ENCODE results near the gene RAB17.
A peak's percentile ranks its signal among the peaks of the same experiment; 100 is the strongest.
"Not testable (repeated sequence)": the region's sequence is repeated elsewhere in the genome, so short reads cannot be mapped to it uniquely, and the experiment has no call there.

The RAB17 gene

GRCh38 chr2:237600205-237600846 is 9.8 kb upstream of the RAB17 start:
- no peak for DNase-seq (ENCODE audit: low read depth in 3 of 3, low spot score in 1 of 3)

DNA sequence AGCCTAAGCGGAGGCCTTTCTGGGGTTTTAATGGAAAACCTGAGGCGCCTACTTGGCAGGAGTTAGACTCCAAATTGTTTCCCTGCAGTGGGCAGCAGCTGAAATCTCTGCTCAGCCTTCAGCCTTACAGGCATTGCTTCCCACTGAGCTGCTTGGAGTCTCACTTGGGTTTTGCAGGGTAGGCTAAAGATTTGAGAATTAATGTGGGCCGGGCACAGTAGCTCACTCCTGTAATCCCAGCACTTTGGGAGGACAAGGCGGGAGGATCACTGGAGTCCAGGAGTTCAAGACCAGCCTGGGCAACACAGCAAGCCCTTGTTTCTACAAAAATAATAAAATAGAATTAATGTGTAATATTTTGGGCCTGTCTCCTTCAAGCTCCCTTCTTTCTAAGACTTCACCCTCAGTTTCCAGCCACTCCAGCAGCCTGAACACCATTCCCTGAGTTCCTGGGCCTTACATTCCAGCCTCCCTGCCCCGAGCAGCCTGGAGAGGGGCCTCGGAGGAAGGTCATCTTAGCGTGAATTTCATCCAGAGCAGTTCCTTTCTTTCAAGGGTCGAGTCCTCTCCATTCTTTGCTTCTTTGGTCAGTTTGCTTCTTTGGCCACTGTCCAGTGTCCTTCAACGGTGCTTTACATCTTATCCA is 9.1 kb upstream of the RAB17 start:
- no peak for DNase-seq (ENCODE audit: low read depth in 3 of 3, low spot score in 1 of 3)

GRCh38 chr2:237598468-237599208 is 8.1 kb upstream of the RAB17 start:
- DNase-seq (ENCODE audit: low read depth in 3 of 3, low spot score in 1 of 3) = no peak

GRCh38 chr2:237597196-237598145 is 6.9 kb upstream of the RAB17 start:
- DNase-seq (ENCODE audit: low read depth in 3 of 3, low spot score in 1 of 3) = no peak

- DNase-seq (ENCODE audit: low read depth in 3 of 3, low spot score in 1 of 3) = no peak
These were observed 6.1 kb upstream of the RAB17 start for GRCh38 chr2:237596520-237597195.

DNA sequence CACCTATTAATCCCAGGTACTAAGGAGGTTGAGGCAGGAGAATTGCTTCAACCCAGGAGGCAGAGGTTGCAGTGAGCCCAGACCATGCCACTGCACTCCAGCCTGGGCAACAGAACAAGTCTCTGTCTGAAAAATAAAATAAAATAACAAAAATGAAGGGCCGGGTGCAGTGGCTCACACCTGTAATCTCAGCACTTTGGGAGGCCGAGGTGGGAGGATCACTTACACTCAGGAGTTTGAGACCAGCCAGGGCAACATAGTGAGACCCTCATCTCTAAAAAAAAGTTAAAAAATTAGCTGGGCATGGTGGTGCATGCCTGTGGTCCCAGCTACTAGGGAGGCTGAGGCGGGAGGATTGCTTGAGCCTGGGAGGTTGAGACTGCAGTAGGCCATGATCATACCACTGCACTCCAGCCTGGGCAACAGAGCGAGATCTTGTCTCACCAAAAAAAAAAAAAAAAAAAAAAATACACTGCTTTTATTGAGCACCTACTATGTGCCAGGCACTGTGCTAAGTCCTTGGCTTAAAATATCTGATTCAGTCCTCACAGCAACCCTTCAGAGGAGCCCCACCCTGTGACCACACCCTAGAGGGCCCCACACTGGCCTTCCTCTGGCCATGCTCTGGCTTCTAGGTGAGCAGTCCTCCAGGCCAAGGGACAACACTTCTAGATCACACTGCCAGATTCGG is 5.4 kb upstream of the RAB17 start:
- DNase-seq (ENCODE audit: low read depth in 3 of 3, low spot score in 1 of 3) = not testable (repeated sequence)

DNA sequence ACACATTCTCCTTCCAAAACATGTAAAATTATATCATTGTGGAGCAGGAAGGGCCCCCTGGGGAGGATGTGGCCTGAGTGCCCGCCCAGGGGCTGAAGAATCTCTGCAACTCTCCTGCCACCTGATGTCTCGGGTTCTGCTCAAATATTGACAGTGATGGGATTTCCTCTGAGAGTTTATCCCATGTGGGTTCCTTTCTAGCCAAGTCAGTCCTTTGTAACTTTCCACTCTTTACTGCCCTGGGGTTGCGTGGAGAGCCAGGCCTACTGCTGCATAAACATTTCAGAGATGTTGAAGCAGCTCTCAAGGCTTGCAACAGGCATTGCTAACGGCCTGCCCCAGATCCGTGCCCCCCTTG is 4.0 kb upstream of the RAB17 start:
- DNase-seq (ENCODE audit: low read depth in 3 of 3, low spot score in 1 of 3) = no peak

GRCh38 chr2:237593596-237594320 is 3.2 kb upstream of the RAB17 start:
- DNase-seq (ENCODE audit: low read depth in 3 of 3, low spot score in 1 of 3) = no peak

DNA sequence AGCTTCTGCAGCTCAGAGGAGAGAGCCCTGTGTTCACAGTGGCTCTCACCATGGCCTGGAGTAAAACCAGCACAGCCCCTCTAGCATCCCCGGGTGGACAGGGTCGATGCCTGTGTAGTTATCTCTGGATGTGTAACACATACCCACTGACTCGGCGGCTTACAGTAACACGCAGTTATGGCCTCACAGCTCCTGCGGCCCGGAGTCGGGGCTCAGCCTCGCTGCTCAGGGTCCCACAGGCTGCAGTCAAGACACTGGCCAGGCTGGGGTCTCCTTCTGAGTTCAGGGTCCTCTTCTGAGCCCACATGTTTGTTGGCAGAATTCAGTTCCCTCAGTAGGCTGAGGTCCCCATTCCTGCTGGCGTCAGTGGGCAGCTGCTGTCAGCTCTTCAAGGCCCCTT is 2.5 kb upstream of the RAB17 start:
- no peak for DNase-seq (ENCODE audit: low read depth in 3 of 3, low spot score in 1 of 3)

DNA sequence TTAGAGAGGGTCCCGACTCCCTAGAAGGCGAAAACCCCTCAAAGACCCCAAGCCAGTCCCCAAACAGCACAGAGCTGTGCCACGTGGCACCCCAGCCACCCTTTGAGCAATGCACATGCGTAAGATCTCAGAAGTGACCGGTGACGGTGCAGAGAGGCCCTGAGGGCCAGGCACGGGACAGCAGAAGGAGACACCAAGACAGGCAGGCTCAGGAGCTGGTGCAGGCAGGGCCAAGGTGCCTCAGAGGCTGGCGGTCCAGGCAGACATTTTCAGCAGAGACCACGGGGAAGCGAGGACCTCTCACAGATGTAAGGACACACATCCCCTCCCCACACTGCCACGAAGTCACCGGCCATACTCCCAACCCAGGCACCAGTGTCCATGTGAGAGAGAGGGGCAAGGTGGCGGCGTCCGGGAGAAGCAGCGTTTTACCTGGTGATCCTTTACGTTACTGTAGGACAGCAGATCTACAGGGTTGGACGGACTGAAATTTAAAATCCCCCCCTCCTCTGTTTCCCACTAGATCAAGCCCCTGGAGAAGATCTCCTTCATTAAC is 2.0 kb upstream of the RAB17 start:
- no peak for DNase-seq (ENCODE audit: low read depth in 3 of 3, low spot score in 1 of 3)

DNA sequence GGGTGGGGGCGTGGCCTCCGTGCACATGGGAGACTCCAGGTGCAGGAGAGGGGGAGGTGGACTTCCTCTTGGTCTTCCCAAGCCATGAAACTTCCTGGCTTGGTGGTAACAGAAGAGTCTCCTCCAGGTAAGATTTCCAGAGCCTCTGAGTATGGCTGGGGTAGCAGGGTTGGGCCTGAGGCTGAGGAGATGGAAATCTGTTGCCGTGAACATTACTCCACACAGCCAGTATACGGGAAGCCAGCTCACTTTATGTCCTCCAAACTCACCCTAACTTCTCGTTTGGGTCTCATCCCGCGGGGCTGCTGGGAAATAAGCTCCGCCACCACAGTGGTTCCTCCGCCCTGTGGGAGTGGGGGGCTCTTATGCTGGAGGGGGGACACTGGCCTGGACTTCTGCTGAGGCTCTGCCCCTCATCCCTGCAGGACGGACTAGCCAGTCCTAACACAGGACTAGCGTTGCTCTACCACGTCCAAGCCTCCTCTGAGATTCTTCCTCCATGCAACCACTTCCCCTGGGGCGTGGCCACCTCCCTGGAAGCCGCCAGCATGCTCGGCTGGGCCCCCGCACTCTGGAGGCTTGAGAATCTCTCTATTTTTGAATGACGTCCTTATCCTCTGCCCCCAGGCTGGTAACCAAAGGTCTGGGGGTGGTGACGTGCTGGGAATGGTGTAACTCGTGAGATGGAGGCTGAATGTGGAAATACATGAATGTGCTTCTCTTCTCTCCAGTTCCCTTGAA is 777 bp upstream of the RAB17 start:
- DNase-seq (ENCODE audit: low read depth in 3 of 3, low spot score in 1 of 3) = no peak

GRCh38 chr2:237588044-237588696 is 2.4 kb downstream of the RAB17 start:
- DNase-seq (ENCODE audit: low read depth in 3 of 3, low spot score in 1 of 3) = no peak

- DNase-seq (ENCODE audit: low read depth in 3 of 3, low spot score in 1 of 3) = no peak
These were observed 4.8 kb downstream of the RAB17 start for GRCh38 chr2:237585590-237586221.

GRCh38 chr2:237583385-237584295 is 6.9 kb downstream of the RAB17 start:
- DNase-seq (ENCODE audit: low read depth in 3 of 3, low spot score in 1 of 3) = no peak

DNA sequence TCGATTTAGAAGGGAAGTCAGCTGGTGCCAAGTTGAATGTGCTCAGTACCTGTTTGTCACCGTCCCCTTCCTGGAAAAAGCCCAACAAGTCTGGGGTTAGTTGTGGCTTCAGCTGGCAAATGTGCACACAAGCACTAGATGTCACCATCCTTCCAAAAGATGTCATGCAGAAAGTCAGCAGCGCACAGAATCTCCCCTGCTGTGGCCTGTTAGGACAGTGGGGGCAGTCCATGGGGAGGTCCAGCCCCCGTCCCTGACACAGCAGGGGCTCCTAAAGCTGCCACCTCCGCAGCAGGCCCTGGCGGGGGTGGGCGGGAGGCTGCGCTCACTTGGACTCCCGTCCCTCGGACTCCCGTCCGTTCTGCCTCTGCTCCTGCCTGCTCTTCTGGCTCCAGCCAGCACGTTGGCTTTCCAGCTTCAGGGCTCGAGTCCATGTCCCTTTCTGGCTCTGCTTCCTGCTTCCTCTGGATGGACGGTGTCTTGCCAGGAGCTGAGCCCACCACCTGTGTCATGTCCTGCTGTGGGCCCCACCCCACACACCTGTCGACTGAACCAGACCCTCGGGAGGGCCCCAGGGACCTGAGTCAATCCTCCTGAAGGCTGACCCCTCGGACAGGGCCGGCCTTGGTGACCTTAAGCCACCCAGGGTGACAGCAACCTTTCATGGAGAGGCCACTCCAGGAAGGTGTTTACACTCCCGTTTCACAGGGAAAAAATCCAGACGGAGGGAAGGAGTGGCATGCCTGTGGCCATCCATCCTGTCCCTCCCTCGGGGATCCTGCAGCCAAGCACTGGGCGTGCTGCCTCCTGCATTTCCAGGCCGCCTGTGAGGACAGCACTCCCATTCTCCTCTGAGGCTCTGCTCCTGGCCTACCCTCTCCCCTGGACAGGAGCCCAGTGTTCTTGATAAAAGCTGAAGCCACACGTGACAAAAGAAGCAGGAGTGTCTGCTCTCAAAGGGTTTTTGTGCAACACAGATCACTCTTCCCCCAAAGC is 8.5 kb downstream of the RAB17 start:
- peak in 2 of 3 donors; percentile 4 to 7 for DNase-seq (ENCODE audit: low read depth in 3 of 3, low spot score in 1 of 3)
